Breast epithelium (tissue), 4 donors: ENCODE data around the gene B3GALT2. TPM values are rescaled to one million over a fixed set of nuclear protein-coding genes. Genes with fewer than 3 reads are reported as not detected.
"Not testable (repeated sequence)": the region's sequence is repeated elsewhere in the genome, so short reads cannot be mapped to it uniquely, and the experiment has no call there.

Experiments used
- DNase-seq, 2 donors: peaks; one replicate each; pipeline ENCODE4 v3.0.0-alpha.2; 2019; ENCODE audit warnings: low spot score in 2 of 2
- H3K27ac ChIP-seq, 2 donors: fragments of 200-600 bp; sonication (generic) in 1 of 2; one replicate each; pipeline ENCODE4 v1.5.1; 2016 to 2019; ENCODE audit warnings: mild to moderate bottlenecking in 1 of 2
- H3K27me3 ChIP-seq, 2 donors: fragments of 200-600 bp; sonication (generic) in 1 of 2; one replicate each; pipeline versions ENCODE4 v1.5.1 to v1.6.0; 2017 to 2019; ENCODE audit warnings: control low read depth in 1 of 2, mild to moderate bottlenecking in 1 of 2
- H3K36me3 ChIP-seq: fragments of 200-600 bp; one replicate; pipeline ENCODE4 v1.5.1; 2019
- H3K4me1 ChIP-seq, 2 donors: fragments of 200-600 bp; sonication (generic); one replicate each; pipeline ENCODE4 v1.5.1; 2016 to 2019; ENCODE audit warnings: control low read depth in 1 of 2
- H3K4me3 ChIP-seq, 3 donors: fragments of 200-600 bp; sonication (generic); 1 replicate in 2 of 3; 2 replicates in 1 of 3; pipeline ENCODE4 v1.5.1; 2016 to 2019; ENCODE audit warnings: mild to moderate bottlenecking in 3 of 3, moderate library complexity in 2 of 3
- H3K9me3 ChIP-seq, 2 donors: fragments of 200-600 bp; sonication (generic) in 1 of 2; one replicate each; pipeline ENCODE4 v1.5.1; 2016 to 2019; ENCODE audit warnings: control low read depth in 1 of 2
- CTCF ChIP-seq, 3 donors: fragments of 450-650 bp; IDR thresholded peaks; one replicate each; pipeline ENCODE4 v1.5.1; 2016 to 2017; ENCODE audit warnings: antibody characterized with exemption in 3 of 3, mild to moderate bottlenecking in 3 of 3, moderate library complexity in 3 of 3
- POLR2A ChIP-seq: fragments of 450-650 bp; IDR thresholded peaks from one replicate; pipeline ENCODE4 v1.6.1; 2016; ENCODE audit warnings: antibody characterized with exemption, mild to moderate bottlenecking, moderate library complexity
- POLR2AphosphoS5 ChIP-seq, 3 donors: sonication (generic); formaldehyde crosslinking; IDR thresholded peaks; one replicate each; pipeline ENCODE4 v1.6.1; 2017; ENCODE audit warnings: antibody characterized with exemption in 3 of 3
- intact Hi-C: fragments of 100-400 bp; cut with DNase I; formaldehyde crosslinking; loops from one replicate; pipeline ENCODE4 v1.15.1; 2023; ENCODE audit warnings: low total_unique reads
- total RNA-seq, 3 donors: library from RNA; depleted of rRNA; stranded (reverse); fragments of >200 nt; gene quantifications; one replicate each; pipeline ENCODE4 v1.1.0, GENCODE V29; 2016

The B3GALT2 gene
- total RNA-seq, 3 donors from 2014 or later: 0.29 to 0.33 (median 0.32) TPM

- Histone ChIP-seq H3K36me3 (no peaks in the 10 kb centered on the region), H3K27ac (no peak overlapping the region), H3K4me3 (no peak overlapping the region), H3K9me3 (peaks cover 0 to 6% of the 10 kb centered on the region in 2 donors), H3K4me1 (no peaks in the 10 kb centered on the region), H3K27me3 (no peaks in the 10 kb centered on the region)
- intact Hi-C loops: no loop called here
- TF ChIP-seq POLR2A (no peak), POLR2AphosphoS5 (IDR thresholded peaks at IDR 0.05) (no peak)
- DNase-seq: no peak
These were observed 3.2 kb upstream of the B3GALT2 start for GRCh38 chr1:193189442-193190095.

- H3K4me3 ChIP-seq: not testable (repeated sequence)
These were observed 2.5 kb upstream of the B3GALT2 start for GRCh38 chr1:193188915-193189314.

GRCh38 chr1:193187114-193187513, 701 bp upstream of the B3GALT2 start:
- TF ChIP-seq POLR2AphosphoS5 (IDR thresholded peaks at IDR 0.05): no peak
- no peak for TF ChIP-seq POLR2A
- TF ChIP-seq CTCF (IDR thresholded peaks at IDR 0.05): no peak
- no peak for DNase-seq
- H3K36me3 ChIP-seq: no peaks in the 10 kb centered on the region
- intact Hi-C loops: no loop called here
- no peak overlapping the region for H3K27ac ChIP-seq
- no peak overlapping the region for H3K4me3 ChIP-seq
- H3K27me3 ChIP-seq: no peaks in the 10 kb centered on the region
- H3K9me3 ChIP-seq: no peaks in the 10 kb centered on the region
- no peaks in the 10 kb centered on the region for H3K4me1 ChIP-seq

More at GRCh38 chr1:193188915-193189314, 2.5 kb upstream of the B3GALT2 start:
- H3K4me1 ChIP-seq, H3K27ac ChIP-seq, H3K27me3 ChIP-seq, DNase-seq, H3K36me3 ChIP-seq, intact Hi-C loops, H3K9me3 ChIP-seq: not testable (repeated sequence)

GRCh38 chr1:193185211-193185610, 1.2 kb downstream of the B3GALT2 start:
- intact Hi-C loops: no loop called here
- Histone ChIP-seq H3K9me3 (no peaks in the 10 kb centered on the region), H3K27me3 (no peaks in the 10 kb centered on the region), H3K4me3 (peak overlapping the region in 1 of 3 donors; percentile 24), H3K27ac (no peak overlapping the region), H3K36me3 (no peaks in the 10 kb centered on the region), H3K4me1 (no peaks in the 10 kb centered on the region)
- no peak for DNase-seq
- TF ChIP-seq CTCF (IDR thresholded peaks at IDR 0.05) (no peak), POLR2AphosphoS5 (IDR thresholded peaks at IDR 0.05) (no peak), POLR2A (no peak)

GRCh38 chr1:193184776-193185175, 1.6 kb downstream of the B3GALT2 start:
- Histone ChIP-seq H3K9me3 (no peaks in the 10 kb centered on the region), H3K4me3 (no peak overlapping the region), H3K27ac (no peak overlapping the region), H3K36me3 (no peaks in the 10 kb centered on the region), H3K4me1 (no peaks in the 10 kb centered on the region), H3K27me3 (no peaks in the 10 kb centered on the region)
- DNase-seq: no peak
- TF ChIP-seq CTCF (IDR thresholded peaks at IDR 0.05): no peak
- no peak for TF ChIP-seq POLR2A
- no peak for TF ChIP-seq POLR2AphosphoS5 (IDR thresholded peaks at IDR 0.05)
- intact Hi-C loops: no loop called here

GRCh38 chr1:193183019-193183627, 3.3 kb downstream of the B3GALT2 start:
- intact Hi-C loops: no loop called here
- Histone ChIP-seq H3K9me3 (no peaks in the 10 kb centered on the region), H3K27me3 (no peaks in the 10 kb centered on the region), H3K27ac (no peak overlapping the region), H3K36me3 (no peaks in the 10 kb centered on the region), H3K4me3 (no peak overlapping the region), H3K4me1 (no peaks in the 10 kb centered on the region)
- DNase-seq: no peak
- TF ChIP-seq CTCF (IDR thresholded peaks at IDR 0.05) (peak; percentile 57 to 68 (median 59)), POLR2AphosphoS5 (IDR thresholded peaks at IDR 0.05) (no peak)
